HG02870 (cell line): ENCODE measurements around the gene RTL5.

Experiments used
- ATAC-seq: cut with Tn5 transposase; IDR thresholded peaks from one replicate; pipeline ENCODE4 v1.9.1; 2021; ENCODE audit warnings: mild to moderate bottlenecking, moderate library complexity; ENCODE audit not compliant: unreplicated experiment

RTL5 gene

GRCh38 chrX:72079607-72080006 is 52.1 kb downstream of the RTL5 start:
- ATAC-seq: no peak

GRCh38 chrX:72078411-72078810 is 53.3 kb downstream of the RTL5 start:
- no peak for ATAC-seq
